ENCODE results near the gene PPTC7.
"Not testable (repeated sequence)": the region's sequence is repeated elsewhere in the genome, so short reads cannot be mapped to it uniquely, and the experiment has no call there.

The PPTC7 gene

DNA sequence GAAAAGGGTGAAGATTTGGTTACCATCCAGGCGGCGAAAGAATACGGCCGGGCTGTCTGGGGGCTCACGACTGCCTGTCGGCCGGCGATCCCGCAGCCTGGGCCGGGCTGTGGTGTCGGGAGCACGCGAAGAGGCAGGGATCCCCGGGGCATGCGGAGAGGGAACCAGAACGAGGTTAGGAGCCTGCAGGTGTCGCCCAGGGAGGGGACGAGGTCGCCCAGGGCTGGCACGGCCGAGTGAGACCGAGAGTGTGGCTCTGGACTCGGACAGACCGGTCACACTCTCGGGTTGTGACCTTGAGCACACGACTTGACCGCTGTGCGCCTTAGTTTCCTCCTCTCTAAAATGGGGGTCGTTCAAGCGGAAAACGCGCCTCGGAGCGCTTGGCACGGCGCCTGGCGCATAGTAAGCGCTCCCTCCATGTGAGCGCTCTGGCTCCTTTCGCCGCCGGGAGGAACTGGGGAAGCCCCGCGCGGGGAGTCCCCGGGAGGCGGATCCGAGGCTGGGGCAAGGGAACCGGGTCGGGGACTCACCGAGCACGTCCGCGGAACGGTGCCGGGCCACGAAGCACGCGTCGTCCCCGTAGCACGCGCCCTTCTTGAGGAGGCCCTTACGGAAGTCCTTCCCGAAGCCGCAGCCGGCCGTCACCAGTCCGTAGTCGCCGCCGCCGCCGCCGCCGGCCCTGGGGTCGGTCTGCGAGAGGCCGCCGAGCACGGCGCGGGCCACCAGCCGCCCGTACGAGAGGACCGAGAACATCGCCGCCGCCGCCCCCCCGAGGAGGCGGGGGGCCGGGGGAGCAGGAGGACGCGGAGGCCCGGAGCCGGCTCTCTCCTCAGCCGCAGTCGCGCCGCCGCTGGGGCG, 612 bp downstream of the PPTC7 start:
- DNase-seq: no peak

DNA sequence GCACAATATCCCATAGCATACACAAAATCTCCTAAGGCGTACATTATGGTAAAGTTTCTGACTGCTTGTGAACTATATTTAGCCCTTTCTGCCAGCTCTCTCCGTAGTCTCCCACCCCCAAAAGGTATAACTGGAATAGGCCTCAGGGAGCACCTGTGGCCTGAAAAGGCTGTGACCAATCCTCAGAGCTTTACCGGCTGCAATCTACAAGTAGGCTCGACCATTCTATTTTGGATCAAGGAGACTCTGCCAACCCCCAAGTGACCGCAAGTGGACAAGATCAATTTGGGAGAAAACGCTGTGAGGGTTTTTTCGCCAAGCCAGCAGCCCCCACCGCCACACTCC, 1.2 kb downstream of the PPTC7 start:
- DNase-seq: peak in 1 of 2 experiments; percentile 51

DNA sequence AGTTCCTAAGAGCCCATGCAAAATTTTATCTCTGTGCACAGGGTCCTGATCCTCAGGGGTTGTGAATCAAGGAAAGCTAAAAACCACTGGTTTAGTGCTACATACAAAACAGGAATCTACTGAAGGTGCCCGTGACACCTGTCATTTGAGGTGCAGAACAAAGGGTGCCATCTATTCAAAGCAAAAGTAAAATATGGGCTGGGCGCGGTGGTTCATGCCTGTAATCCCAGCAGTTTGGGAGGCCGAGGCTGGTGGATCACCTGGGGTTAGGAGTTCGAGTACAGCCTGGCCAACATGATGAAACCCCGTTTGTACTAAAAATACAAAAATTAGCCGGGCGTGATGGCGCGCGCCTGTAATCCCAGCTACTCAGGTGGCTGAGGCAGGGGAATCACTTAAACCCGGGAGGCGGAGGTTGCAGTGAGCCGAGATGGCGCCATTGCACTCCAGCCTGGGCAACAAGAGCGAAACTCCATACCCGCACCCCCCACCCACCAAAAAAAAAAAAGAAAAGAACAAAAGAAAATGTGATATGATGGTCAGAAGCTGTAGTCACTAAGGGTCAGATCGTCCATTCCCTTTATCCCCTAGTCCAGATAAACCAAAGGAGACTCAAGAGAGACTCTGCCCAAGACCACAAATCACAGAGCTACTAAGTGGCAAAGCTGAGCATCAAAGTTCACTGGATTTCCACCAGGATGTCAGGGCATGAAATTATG, 3.4 kb downstream of the PPTC7 start:
- DNase-seq: no peak

DNA sequence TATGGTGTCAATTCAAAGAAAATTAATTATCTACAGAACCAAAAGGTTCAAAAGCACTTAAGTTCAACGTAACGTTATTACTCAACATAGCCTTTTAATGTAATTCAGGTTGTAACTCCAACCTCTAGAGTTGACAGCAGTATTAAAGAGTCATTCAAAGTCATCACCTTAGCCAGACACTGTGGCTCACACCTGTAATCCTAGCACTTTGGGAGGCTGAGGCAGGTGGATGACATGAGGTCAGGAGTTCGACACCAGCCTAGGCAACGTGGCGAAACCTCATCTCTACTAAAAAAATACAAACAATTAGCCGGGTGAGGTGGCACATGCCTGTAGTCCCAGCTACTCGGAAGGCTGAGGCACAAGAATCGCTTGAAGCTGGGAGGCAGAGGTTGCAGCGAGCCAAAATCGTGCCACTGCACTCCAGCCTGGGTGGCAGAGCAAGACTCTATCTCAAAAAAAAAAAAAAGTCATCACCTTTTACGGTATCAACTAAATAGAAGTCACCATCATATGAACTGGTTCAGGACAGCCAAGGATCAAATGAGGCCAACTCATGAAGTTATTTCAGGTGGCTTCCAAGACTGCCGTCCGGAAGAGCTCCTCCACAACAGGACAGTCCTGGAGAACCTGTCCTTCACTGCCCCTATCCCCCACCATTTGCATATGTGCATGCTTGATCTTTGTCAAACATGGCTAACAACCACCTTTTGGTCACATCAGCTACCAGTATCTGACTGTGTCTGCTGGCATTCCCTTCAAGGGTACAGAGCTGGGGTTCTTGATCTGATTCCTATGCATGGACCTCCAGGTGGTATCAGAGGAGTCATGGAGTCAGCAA, 4.2 kb downstream of the PPTC7 start:
- DNase-seq: no peak

DNA sequence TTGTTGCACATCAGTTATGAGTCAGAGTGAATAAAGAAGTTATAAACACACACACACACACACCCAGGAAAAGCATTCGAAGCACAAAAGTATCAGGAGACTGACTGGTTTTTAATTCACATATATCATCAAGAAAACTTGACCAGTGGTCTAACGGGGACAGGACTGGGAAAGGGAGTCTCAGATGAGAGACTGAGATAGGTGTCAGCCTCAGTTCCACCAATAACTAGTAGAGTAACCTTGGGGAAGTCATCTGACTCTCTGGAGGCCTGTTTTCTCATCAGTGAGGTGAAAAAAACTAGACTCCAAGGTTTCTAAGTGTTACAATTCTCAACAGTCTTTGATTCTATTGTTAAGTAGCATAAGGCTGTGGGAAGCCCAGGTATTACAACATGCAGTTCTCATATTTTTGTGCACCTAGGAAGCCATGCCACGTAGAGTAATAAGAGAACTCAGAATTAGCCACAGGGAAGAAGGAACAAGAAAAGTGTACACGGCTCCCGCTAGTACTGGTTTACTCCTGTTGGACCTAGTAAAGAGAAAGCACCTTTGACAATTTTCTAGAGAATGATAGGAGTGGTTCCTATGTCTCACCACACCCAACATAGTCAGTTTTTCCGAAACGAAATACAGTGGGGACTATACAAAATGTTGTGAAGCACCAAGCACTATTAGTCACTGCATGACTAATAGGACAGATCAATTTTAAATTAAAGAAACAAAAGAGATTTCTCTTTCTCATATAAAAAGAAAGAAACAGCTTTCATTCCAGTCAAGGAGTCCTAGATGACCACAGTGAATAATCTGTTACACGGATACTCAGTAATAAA, 5.0 kb downstream of the PPTC7 start:
- DNase-seq: peak; percentile 59 to 79

DNA sequence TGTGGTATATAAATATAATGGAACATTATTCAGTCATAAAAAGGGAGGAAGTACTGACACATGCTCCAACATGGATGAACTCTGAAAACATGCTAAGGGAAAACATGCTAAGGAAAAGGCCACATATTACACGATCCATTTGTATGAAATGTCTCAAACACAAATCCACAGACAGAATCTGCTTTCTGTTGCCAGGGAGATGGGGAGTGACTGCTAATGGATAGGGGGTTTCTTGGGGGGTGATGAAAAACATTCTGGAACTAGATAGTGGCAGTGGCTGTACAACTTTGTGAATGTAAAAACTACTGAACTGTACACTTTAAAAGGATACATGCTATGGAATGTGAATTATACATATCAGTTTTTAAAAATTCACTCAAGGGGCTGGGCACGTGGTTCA, 6.6 kb downstream of the PPTC7 start:
- no peak for DNase-seq

DNA sequence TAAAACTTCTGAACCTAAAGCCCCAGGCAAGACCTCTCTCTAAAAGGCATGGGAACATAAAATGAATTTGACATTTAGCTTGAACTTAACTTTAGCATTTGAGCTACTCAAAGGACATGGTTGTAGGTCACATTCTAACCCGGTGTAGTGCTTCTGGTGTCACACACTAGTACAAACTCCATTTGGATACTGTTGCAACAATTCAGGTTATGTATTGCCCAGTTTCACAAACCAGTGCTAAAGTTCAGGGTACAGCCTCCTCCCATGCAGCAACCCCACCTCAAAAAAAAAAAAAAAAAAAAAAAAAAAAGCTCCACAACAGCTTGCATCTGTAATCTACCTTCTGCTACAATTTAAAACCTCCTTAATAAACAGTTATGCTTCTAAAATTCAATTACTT, 7.8 kb downstream of the PPTC7 start:
- no peak for DNase-seq

DNA sequence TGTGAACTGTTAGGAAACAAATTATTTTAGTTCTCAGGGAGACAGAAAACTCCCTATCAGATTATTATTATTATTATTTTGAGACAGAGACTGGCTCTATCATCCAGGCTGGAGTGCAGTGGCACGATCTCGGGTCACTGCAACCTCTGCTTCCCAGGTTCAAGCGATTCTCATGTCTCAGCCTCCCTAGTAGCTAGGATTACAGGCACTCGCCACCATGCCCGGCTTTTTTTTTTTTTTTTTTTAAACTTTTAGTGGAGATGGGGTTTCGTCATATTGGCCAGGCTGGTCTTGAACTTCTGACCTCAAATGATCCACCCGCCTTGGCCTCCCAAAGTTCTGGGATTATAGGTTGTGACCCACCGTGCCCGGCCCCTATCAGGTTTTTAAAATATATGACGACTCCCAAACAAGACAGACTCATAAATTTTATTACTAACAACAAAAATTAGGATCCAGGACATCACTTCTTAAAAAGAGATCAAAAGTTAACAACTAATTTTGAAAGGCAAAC, 8.3 kb downstream of the PPTC7 start:
- DNase-seq: not testable (repeated sequence)

DNA sequence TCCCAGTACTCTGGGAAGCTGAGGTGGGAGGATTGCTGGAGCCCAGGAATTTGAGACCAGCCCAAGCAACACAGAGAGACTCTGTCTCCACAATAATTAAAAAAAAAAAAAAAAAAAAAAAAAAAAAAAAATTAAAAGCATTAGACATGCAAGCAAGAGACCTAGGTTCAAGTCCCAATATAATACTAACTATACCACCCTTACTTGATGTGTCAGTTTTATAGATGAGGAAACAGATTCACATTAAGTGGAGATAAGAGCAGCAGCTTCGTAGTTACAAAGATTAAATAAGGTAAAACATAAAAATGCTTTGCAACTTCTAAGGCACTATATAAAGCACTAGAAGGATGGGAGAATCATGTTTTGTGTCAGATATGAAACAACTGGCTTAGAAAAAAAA, 9.1 kb downstream of the PPTC7 start:
- DNase-seq: no peak

DNA sequence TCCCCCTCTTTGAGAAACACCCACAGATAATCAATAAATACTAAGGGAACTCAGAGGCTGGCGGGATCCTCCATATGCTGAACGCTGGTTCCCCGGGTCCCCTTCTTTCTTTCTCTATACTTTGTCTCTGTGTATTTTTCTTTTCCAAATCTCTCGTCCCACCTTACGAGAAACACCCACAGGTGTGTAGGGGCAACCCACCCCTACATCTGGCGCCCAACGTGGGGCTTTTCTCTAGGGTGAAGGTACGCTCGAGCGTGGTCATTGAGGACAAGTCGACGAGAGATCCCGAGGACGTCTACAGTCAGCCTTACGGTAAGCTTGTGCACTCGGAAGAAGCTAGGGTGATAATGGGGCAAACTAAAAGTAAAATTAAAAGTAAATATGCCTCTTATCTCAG, 12.3 kb downstream of the PPTC7 start:
- not testable (repeated sequence) for DNase-seq

DNA sequence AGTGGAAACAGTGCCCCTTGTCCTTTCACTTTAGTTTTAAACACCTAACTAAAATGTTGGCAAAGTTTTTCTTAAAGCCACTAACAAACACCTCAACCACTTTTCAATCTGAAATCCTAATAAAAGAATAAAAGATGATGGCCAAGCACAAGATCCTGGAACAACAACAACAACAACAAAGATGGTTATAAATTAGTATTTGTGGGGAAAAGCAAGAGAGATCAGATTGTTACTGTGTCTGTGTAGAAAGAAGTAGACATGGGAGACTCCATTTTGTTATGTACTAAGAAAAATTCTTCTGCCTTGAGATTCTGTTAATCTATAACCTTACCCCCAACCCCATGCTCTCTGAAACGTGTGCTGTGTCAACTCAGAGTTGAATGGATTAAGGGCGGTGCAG, 13.3 kb downstream of the PPTC7 start:
- not testable (repeated sequence) for DNase-seq

DNA sequence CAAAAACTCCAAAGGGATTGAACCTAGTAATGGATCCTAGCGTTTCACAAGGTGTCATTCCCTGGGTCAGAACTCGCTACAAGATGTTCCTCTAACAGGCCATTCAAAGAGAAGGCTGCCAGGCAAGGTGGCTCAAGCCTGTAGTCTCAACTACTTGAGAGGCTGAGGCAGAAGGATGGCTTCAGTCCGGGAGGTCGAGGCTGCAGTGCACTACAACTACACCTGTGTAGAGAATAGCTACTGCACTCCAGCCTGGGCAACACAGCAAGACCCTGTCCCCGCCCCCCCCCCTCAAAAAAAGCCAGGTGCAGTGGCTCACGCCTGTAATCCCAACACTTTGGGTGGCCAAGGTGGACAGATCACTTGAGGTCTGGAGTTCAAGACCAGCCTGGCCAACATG, 14.4 kb downstream of the PPTC7 start:
- no peak for DNase-seq

DNA sequence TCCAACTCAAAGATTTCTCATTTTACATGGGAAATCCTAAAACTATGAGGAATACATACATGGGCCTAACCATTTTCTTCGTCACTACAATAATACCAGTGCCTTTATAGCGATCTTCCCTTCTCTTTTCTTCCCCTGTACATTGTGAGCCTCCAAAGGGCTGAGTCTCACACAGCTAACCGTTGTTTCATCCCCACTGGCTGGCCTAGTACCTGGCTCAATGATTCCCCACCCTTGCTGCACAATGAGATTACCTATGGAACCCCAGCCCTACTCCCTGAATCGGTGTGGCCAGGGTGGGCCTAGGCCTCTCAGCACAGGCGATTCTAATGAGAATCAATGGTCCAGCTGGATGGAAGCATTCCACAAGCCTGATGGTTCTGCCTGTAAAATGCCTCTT, 16.1 kb downstream of the PPTC7 start:
- DNase-seq: no peak

DNA sequence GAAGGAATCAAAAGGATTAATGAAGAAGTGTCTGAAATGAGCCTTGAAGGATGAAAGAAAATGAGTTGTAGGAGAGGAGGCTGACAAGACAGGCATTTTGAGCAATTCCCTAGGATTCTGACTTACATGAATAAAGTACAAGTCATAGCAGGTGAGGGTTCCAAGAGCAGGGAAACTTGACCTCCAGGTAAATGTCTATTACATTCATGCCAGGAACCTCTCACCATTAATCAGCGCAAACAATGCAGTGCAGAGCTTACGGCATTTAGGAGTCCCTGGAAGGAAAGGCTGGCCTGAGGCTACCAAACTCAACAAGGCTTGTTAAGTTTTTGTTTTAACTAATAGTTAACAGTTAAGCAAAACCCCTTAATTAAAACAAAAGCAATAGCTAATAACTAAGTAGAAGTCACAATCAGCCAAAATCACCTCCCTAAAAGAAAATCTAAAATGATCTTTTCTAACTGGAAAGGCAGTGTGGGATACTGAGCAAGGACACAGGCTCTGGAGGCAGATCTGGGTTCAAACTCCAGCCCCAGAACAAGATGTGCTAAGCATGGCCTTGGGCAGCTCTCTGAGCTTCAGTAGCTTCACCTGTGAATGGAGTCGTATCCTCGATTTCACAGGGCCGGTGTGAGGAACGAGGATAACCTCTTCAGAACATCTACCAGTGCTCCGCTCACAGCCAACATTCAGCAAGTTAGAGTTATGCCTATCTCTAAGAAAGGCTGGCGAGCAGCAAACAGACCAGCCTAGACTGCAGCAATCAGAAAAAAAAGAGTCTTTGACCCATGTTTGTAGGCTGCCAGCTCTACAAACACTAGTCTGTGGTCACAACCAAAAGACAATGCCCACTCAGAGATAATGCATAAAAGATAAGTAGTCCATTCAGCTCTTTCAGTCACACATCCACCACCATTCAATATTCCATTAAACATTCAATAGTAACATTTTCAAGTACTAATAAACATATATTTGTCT, 16.9 kb downstream of the PPTC7 start:
- no peak for DNase-seq

DNA sequence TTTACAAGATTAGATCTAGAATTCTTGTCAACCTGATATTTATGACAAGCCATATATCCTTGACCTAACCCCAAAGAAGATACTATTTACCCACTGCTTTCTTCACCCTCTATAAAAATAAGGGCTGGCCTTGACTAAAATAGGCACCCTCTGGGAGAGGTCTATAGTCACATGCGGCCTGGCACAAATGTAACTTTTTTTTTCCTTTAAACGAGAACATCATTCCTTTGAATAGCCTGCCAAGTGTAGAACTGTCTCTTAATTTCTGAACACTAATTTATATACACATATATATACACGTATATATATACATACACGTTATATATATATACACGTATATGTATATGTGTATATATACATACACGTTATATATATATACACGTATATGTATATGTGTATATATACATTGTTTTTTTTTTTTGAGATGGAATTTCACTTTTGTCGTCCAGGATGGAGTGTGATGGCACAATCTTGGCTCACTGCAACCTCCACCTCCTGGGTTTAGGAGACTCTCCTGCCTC, 18.6 kb downstream of the PPTC7 start:
- DNase-seq: no peak

DNA sequence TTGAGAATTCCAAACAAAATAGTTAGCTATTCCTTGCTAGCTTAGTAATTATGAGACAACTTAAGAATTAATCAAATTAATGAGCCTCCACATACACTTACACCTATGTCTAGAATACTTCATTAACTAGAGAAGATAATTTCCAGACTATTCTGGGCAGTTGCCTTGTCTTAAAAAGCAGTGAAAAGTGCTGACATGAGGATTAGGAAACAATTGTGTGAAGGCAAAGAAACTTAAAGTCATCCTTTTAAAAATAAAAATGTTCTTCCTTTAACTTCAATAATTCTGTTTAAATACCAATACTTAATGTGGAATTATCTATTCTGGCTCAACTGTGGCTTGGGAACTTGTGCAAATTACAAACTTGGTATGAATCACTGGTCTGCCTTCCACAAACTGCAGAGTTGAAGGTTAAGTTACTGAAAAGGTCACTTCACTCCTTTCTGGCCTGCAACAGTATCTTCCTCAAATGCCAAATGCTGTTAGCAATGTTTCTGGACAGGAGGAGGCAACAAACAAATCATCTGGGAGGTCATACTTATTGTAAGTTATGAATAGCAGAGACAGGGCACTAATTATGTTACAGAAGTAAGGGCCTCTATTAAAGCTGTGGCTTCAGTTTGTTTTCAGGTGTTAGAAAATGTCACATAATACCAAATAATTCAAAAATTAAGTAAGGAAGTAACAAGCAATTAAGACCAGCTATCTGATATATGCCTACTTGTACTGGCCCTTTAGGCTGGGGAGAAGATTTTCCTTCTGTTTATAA, 19.2 kb downstream of the PPTC7 start:
- DNase-seq: no peak

DNA sequence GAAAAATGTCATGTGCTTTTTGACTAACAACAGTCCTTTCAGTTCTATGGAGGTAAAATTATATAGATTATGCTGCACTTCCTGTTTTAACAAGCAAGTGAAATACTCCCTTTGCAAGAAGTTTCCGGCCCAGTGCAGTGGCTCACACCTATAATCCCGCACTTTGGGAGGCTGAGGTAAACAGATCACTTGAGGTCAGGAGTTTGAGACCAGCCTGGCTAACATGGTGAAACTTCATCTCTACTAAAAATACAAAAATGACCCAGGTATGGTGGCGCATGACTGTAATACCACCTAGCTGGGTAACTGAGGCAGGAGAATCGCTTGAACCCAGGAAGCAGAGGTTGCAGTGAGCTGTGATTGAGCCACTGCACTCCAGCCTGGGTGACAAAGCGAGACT, 20.7 kb downstream of the PPTC7 start:
- not testable (repeated sequence) for DNase-seq

DNA sequence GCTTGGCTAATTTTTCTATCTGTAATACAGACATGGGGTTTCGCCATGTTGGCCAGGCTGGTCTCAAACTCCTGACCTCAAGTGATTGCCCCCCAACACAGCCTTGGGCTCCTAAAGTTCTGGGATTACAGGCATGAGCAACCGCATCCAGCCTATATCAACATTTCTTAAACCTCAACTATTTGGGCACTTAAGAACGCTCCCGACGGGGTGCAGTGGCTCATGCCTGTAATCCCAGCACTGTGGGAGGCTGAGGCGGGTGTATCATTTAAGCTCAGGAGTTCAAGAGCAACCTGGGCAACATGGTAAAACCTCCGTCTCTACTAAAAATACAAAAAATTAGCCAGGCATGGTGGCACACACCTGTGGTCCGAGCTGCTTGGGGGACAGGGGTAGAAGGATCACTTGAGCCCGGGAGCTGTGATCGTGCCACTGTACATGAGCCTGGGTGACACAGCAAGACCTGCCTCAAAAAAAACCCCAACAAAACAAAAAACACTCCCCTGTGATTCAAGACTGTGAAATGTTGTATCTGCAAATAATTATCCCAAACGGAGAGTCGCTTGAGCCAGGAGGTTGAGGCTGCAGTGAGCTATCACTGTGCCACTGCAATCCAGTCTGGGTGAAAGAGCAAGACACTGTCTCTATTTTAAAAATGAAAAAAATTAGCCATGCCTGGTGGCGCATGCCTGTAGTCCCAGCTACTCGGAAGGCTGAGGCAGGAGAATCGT, 21.5 kb downstream of the PPTC7 start:
- no peak for DNase-seq

DNA sequence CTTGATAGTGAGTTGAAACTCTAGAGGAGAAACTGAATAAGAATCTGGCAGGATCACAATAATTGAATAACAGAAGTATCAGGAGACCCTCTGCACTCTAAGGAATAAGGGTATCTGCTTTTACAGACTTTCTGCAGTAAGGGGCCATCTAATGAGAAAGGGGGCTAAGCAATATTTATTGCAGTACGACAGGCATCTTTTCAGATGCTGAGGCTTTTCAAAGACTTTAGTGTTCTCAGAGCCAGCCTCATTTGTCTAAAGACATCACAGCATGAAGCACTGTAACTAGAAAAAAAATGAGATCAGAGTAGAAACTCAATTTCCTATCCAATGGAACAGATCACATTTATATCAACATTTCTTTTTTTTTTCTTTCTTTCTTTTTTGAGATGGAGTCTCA, 22.2 kb downstream of the PPTC7 start:
- DNase-seq: no peak

Measured in SW 1271 (cell line).